Right atrium auricular region (tissue), 2 donors: ENCODE data around the gene BAZ1B. TPM values are rescaled to one million over a fixed set of nuclear protein-coding genes. Genes with fewer than 3 reads are reported as not detected.

ENCODE experiments used
- DNase-seq: peaks from one replicate; pipeline ENCODE4 v3.0.0-alpha.2; 2019; ENCODE audit warnings: low spot score
- H3K27ac ChIP-seq, 2 donors: fragments of 200-600 bp; sonication (generic); 1 replicate in 1 of 2; 2 replicates in 1 of 2; pipeline ENCODE4 v1.5.1; 2016 to 2019
- H3K27me3 ChIP-seq, 2 donors: fragments of 200-600 bp; sonication (generic); one replicate each; pipeline versions ENCODE4 v1.5.1 to v1.6.0; 2017 to 2019
- H3K36me3 ChIP-seq: fragments of 200-600 bp; sonication (generic); one replicate; pipeline ENCODE4 v1.5.1; 2016
- H3K4me1 ChIP-seq, 2 donors: fragments of 200-600 bp; sonication (generic); one replicate each; pipeline versions ENCODE4 v1.5.1 to v1.6.0; 2017 to 2019
- H3K4me3 ChIP-seq, 2 donors: fragments of 200-600 bp; sonication (generic); 1 replicate in 1 of 2; 2 replicates in 1 of 2; pipeline ENCODE4 v1.5.1; 2017 to 2019; ENCODE audit warnings: mild to moderate bottlenecking in 1 of 2, moderate library complexity in 1 of 2
- H3K9me3 ChIP-seq, 2 donors: fragments of 200-600 bp; sonication (generic); one replicate each; pipeline ENCODE4 v1.5.1; 2019
- CTCF ChIP-seq, 2 donors: fragments of 200-600 bp; sonication (generic); IDR thresholded peaks; one replicate each; pipeline ENCODE4 v1.5.1; 2019; ENCODE audit warnings: antibody characterized with exemption in 2 of 2
- total RNA-seq, 2 donors: library from RNA; depleted of rRNA; stranded (reverse); fragments of >200 nt; gene quantifications; one replicate each; pipeline ENCODE4 v1.1.0, GENCODE V29; 2016

The BAZ1B gene
- total RNA-seq, 2 donors from 2014 or later = 29.0 to 37.7 TPM

GRCh38 chr7:73394422-73394821, 127.7 kb downstream of the BAZ1B start:
- Histone ChIP-seq H3K9me3 (peaks cover 0 to 4% of the 10 kb centered on the region in 2 donors), H3K27ac (no peak overlapping the region), H3K4me1 (no peaks in the 10 kb centered on the region), H3K36me3 (no peaks in the 10 kb centered on the region), H3K4me3 (no peak overlapping the region), H3K27me3 (no peaks in the 10 kb centered on the region)
- no peak for TF ChIP-seq CTCF (IDR thresholded peaks at IDR 0.05)
- no peak for DNase-seq

- no peak for TF ChIP-seq CTCF (IDR thresholded peaks at IDR 0.05)
- no peak for DNase-seq
- Histone ChIP-seq H3K4me3 (no peak overlapping the region), H3K27me3 (no peaks in the 10 kb centered on the region), H3K4me1 (no peaks in the 10 kb centered on the region), H3K36me3 (no peaks in the 10 kb centered on the region), H3K9me3 (peaks cover 4 to 34% of the 10 kb centered on the region in 2 donors), H3K27ac (no peak overlapping the region)
These were observed 130.7 kb downstream of the BAZ1B start for GRCh38 chr7:73391396-73391795.

Other genes starting within 250 kb of the BAZ1B start
- 10 to 100 TPM; 13.0 to 15.8 TPM for gene NSUN5, start 213.5 kb downstream of the BAZ1B start, total RNA-seq
- not detected for gene TRIM50, start 194.2 kb downstream of the BAZ1B start, total RNA-seq
- gene FKBP6, start 194.1 kb downstream of the BAZ1B start, total RNA-seq = not detected
- gene FZD9, start 88.5 kb downstream of the BAZ1B start, total RNA-seq = under 1 TPM in 1 of 2 donors, not detected in 1; 0.47 TPM
- gene BCL7B, start 35.4 kb upstream of the BAZ1B start, total RNA-seq = 100 to 1,000 TPM; 108 to 128 TPM
- 10 to 100 TPM; 20.5 to 28.3 TPM for gene TBL2, start 56.3 kb upstream of the BAZ1B start, total RNA-seq
- gene MLXIPL, start 102.2 kb upstream of the BAZ1B start, total RNA-seq = 1 to 10 TPM in 1 of 2 donors, under 1 TPM in 1; 0.41 to 1.3 TPM
- gene VPS37D, start 145.5 kb upstream of the BAZ1B start, total RNA-seq = 1 to 10 TPM; 1.6 to 2.2 TPM
- 10 to 100 TPM in 1 of 2 donors, 1 to 10 TPM in 1; 6.3 to 12.9 TPM for gene DNAJC30, start 161.2 kb upstream of the BAZ1B start, total RNA-seq
- gene BUD23, start 161.3 kb upstream of the BAZ1B start, total RNA-seq = 10 to 100 TPM; 58.9 to 60.9 TPM
- 1 to 10 TPM; 2.6 TPM for gene STX1A, start 197.4 kb upstream of the BAZ1B start, total RNA-seq
- gene ABHD11, start 216.5 kb upstream of the BAZ1B start, total RNA-seq = 10 to 100 TPM; 15.5 to 31.5 TPM
- not detected for gene CLDN3, start 248.0 kb upstream of the BAZ1B start, total RNA-seq